ENCODE data around the gene FEZF2. TPM values are rescaled to one million over a fixed set of nuclear protein-coding genes. Genes with fewer than 3 reads are reported as not detected.

The FEZF2 gene
- total and polyA plus RNA-seq, 2 of the 13 experiments (the other 11 are each of a cell fraction or from before 2014, with no cell fraction given): not detected

- TF ChIP-seq YEATS4 (CRISPR knock-in tag; IDR thresholded peaks at IDR 0.05; ENCODE audit: borderline replicate concordance): no peak
- no peak for TF ChIP-seq ARID2 (CRISPR knock-in tag; IDR thresholded peaks at IDR 0.05; ENCODE audit: borderline replicate concordance)
Observed at GRCh38 chr3:62375655-62376453, 2.5 kb upstream of the FEZF2 start (continued).

GRCh38 chr3:62374341-62375218 lies 1.2 kb upstream of the FEZF2 start:
- no peak overlapping the region for H2AFZ ChIP-seq (ENCODE audit: low read length)
- TF ChIP-seq ZNF75D (CRISPR knock-in tag; IDR thresholded peaks at IDR 0.05; ENCODE audit: borderline replicate concordance): no peak
- TF ChIP-seq SALL1 (CRISPR knock-in tag; IDR thresholded peaks at IDR 0.05): no peak
- TF ChIP-seq RFX5 (IDR thresholded peaks at IDR 0.05; ENCODE audit: low read depth, low read length): no peak
- no peak for TF ChIP-seq ZNF510 (CRISPR knock-in tag; IDR thresholded peaks at IDR 0.05; ENCODE audit: low read depth)
- no peak for TF ChIP-seq ZNF615 (CRISPR knock-in tag; IDR thresholded peaks at IDR 0.05; ENCODE audit: borderline replicate concordance)
- TF ChIP-seq ZNF746 (CRISPR knock-in tag; IDR thresholded peaks at IDR 0.05): no peak
- no peak for TF ChIP-seq TCF7L2 (IDR thresholded peaks at IDR 0.05; ENCODE audit: low read depth, low read length)
- TF ChIP-seq ATF4 (CRISPR knock-in tag; IDR thresholded peaks at IDR 0.05): no peak
- TF ChIP-seq PHF8 (CRISPR knock-in tag; IDR thresholded peaks at IDR 0.05): no peak
- TF ChIP-seq ZFP36L2 (CRISPR knock-in tag; IDR thresholded peaks at IDR 0.05): no peak
- ChIA-PET POLR2A (no interaction called here), CTCF (ENCODE audit: low intra/inter-chr PET ratio, low total read pairs) (no interaction called here)
- H3K79me2 ChIP-seq (ENCODE audit: insufficient read depth, low read length): no peaks in the 10 kb centered on the region
- FAIRE-seq (no peak), DNase-seq (ENCODE audit: low spot score) (no peak), ATAC-seq (no peak)
- no peaks in the 10 kb centered on the region for H4K20me1 ChIP-seq (ENCODE audit: insufficient read depth, low read length)
- in situ Hi-C loops (cut with HindIII; ENCODE audit: extremely low pct_ligation_motif_present, low pct_unique_long_range_greater_than_20kb): no loop called here
- no peak overlapping the region for H3K9ac ChIP-seq (ENCODE audit: insufficient read depth, low read depth, low read length)
- H3K27ac ChIP-seq (ENCODE audit: extremely low read length, insufficient read depth, low read length): no peak overlapping the region
- H3K36me3 ChIP-seq (replicated peaks in 1 of 2; ENCODE audit: control insufficient read depth in 1 of 2, insufficient read depth in 2 of 2, low read length in 2 of 2): no peaks in the 10 kb centered on the region
- H3K4me1 ChIP-seq (ENCODE audit: insufficient read depth, low read length): no peaks in the 10 kb centered on the region
- intact Hi-C loops (cut with micrococcal nuclease; ENCODE audit: unreplicated experiment): no loop called here
- 21% methylated on average over 22 of the region's 30 CpGs for WGBS (ENCODE audit: low lambda C conversion rate)
- peaks cover 7 to 71% of the 10 kb centered on the region in 2 experiments for H3K27me3 ChIP-seq (ENCODE audit: control insufficient read depth in 1 of 2, insufficient read depth in 2 of 2, low read length in 2 of 2)
- H3K9me3 ChIP-seq (ENCODE audit: low read length): no peaks in the 10 kb centered on the region
- no peak overlapping the region for H3K4me3 ChIP-seq (replicated peaks in 1 of 3; ENCODE audit: insufficient read depth in 1 of 3, low read depth in 2 of 3, low read length in 3 of 3)
- no TSS peak for BruUV-seq (replicated peaks)
- no peak overlapping the region for H3K4me2 ChIP-seq (ENCODE audit: low read depth, low read length)
